RPMI7951 (cell line): ENCODE measurements around the gene GKN1. TPM values are rescaled to one million over a fixed set of nuclear protein-coding genes. Genes with fewer than 3 reads are reported as not detected.

Source experiments
- total RNA-seq: library from RNA; depleted of rRNA; stranded (reverse); fragments of >200 nt; shearing (Covaris generic); gene quantifications from 2 replicates; pipeline ENCODE4 v1.2.3, GENCODE V29; 2014; rRNA removed

The GKN1 gene
- total RNA-seq, 1 experiment from 2014 or later = not detected

Other genes with a start within 250 kb of the GKN1 start
- gene ARHGAP25, start 239.8 kb upstream of the GKN1 start, total RNA-seq = 0.12 TPM in 1 of 2 replicates, not detected in the other
- not detected in 2 replicates for gene BMP10, start 103.2 kb upstream of the GKN1 start, total RNA-seq
- gene GKN2, start 21.7 kb upstream of the GKN1 start, total RNA-seq = not detected in 2 replicates
- 51.3 and 69.7 TPM in 2 replicates for gene ANTXR1, start 38.5 kb downstream of the GKN1 start, total RNA-seq